Spleen (tissue), 11 donors: Measurements from ENCODE around the gene THAP8. TPM values are rescaled to one million over a fixed set of nuclear protein-coding genes. Genes with fewer than 3 reads are reported as not detected.

ENCODE experiments used
- DNase-seq: peaks from one replicate; pipeline ENCODE4 v3.0.0-alpha.2; 2020
- H3K27ac ChIP-seq, 8 donors: fragments of 200-600 bp; sonication (generic) in 7 of 8; 1 replicate in 4 of 8; 2 replicates in 4 of 8; pipeline versions ENCODE4 v1.5.0 to v1.8.0; 2016 to 2021; ENCODE audit warnings: inconsistent platforms in 4 of 8, mild to moderate bottlenecking in 4 of 8, moderate library complexity in 1 of 8
- H3K27me3 ChIP-seq, 7 donors: fragments of 200-600 bp; sonication (generic) in 6 of 7; replicated peaks in 1 of 7; 1 replicate in 4 of 7; 2 replicates in 3 of 7; pipeline versions ENCODE4 v1.5.0 to v1.8.0; 2016 to 2021; ENCODE audit warnings: inconsistent platforms in 3 of 7, mild to moderate bottlenecking in 1 of 7
- H3K36me3 ChIP-seq, 6 donors: fragments of 200-600 bp; sonication (generic) in 5 of 6; 1 replicate in 4 of 6; 2 replicates in 2 of 6; pipeline versions ENCODE4 v1.5.0 to v1.8.0; 2016 to 2021; ENCODE audit warnings: inconsistent platforms in 2 of 6
- H3K4me1 ChIP-seq, 6 donors: fragments of 200-600 bp; sonication (generic) in 5 of 6; 1 replicate in 3 of 6; 2 replicates in 3 of 6; pipeline versions ENCODE4 v1.5.0 to v1.8.0; 2016 to 2021; ENCODE audit warnings: inconsistent platforms in 3 of 6
- H3K4me3 ChIP-seq, 8 donors: fragments of 200-600 bp; sonication (generic) in 7 of 8; 1 replicate in 4 of 8; 2 replicates in 4 of 8; pipeline versions ENCODE4 v1.5.0 to v1.8.0; 2016 to 2021; ENCODE audit warnings: inconsistent platforms in 4 of 8, mild to moderate bottlenecking in 4 of 8, moderate library complexity in 2 of 8
- H3K9me3 ChIP-seq, 8 donors: fragments of 200-600 bp; sonication (generic) in 7 of 8; 1 replicate in 4 of 8; 2 replicates in 4 of 8; pipeline versions ENCODE4 v1.5.0 to v1.8.0; 2016 to 2021; ENCODE audit warnings: inconsistent platforms in 4 of 8
- POLR2A ChIP-seq, 3 donors: fragments of 450-650 bp; IDR thresholded peaks; one replicate each; pipeline ENCODE4 v1.5.1; 2017; ENCODE audit warnings: antibody characterized with exemption in 3 of 3, mild to moderate bottlenecking in 1 of 3
- POLR2AphosphoS5 ChIP-seq, 3 donors: sonication (generic); formaldehyde crosslinking; IDR thresholded peaks; one replicate each; pipeline ENCODE4 v1.5.1; 2017; ENCODE audit warnings: antibody characterized with exemption in 3 of 3
- WGBS, 5 donors: extraction: QIAGEN DNeasy Blood & Tissue Kit in 3 of 5; methylation state at CpG; one replicate each; pipeline versions ENCODE4 v1.1.5 to v1.1.7; 2013 to 2018; 5-methylcytosine and 5-hydroxymethylcytosine counted together
- intact Hi-C: fragments of 100-400 bp; cut with DNase I; formaldehyde crosslinking; loops from one replicate; pipeline ENCODE4 v1.15.0; 2023; ENCODE audit warnings: low total_unique reads
- polyA plus RNA-seq, 3 donors: library from polyadenylated mRNA; stranded (reverse); fragments of 200-250 nt; gene quantifications; one replicate each; pipeline ENCODE4 v1.2.1, GENCODE V29; 2013
- total RNA-seq, 7 donors: library from RNA; depleted of rRNA in 3 of 7; stranded (reverse); fragments of >200 nt in 3 of 7; fragmentation: NEBNext Ultra II Directional in 4 of 7; extraction: Animal tissue kit (Norgen Biotek cat#: 25700) in 4 of 7; gene quantifications; one replicate each; pipeline versions ENCODE4 v1.1.0 to v1.2.1, GENCODE V29; 2016 to 2021
- TF ChIP-seq, protein P1 (sequence below), 11 experiments: fragments of 200-600 bp in 7 of 11; fragments of 450-650 bp in 4 of 11; sonication (generic) in 4 of 11; IDR thresholded peaks in 8 of 11; conservative IDR thresholded peaks in 3 of 11; 1 replicate in 7 of 11; 2 replicates in 4 of 11; pipeline versions ENCODE4 v1.4.0 to v1.8.0; 2016 to 2021; ENCODE audit warnings: antibody characterized with exemption in 11 of 11, inconsistent platforms in 4 of 11, mild to moderate bottlenecking in 1 of 11
- donor health status: healthy with polysubstance abuse.
- donor health status: DM: no; HTN: no; CAD: no; lungs with moderate emphysema.
- donor health status: DM: no; HTN: no; CAD: no.
- donor health status: Bipolar disorder and iron deficiency.
- donor health status: healthy.
- donor health status: DM: no; HTN: no; CAD: no.
- donor health status: DM: yes; HTN: yes; CAD: no.

Gene THAP8
- total and polyA plus RNA-seq, 10 donors: 2.4 to 7.9 (median 4.8) TPM

DNA sequence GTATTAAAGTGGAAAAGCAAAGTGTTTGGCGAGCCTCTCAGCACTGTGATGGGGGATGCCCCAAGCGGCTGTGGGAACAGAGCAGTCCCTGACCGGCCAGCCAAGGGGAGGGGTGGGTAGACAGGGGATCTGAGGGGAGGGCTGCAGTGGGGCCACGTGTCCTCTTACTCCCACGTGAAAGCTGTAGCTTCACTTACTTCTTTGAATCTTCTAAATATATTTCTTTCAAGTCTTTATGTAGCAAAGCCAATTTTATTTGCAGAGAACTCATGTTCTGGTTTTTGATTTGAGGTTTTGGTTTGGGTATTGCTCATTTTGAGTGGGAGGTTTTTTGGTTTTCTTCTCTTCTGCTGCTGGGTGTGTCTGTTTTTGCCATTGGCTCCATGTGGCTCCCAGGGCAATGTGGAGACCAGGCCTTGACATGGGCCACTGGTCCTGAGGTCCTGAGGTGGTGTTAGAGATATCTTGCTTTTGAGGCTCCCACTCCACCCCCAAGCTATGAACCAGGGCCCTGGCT, 39.1 kb upstream of the THAP8 start:
- TF ChIP-seq, protein P1, sequence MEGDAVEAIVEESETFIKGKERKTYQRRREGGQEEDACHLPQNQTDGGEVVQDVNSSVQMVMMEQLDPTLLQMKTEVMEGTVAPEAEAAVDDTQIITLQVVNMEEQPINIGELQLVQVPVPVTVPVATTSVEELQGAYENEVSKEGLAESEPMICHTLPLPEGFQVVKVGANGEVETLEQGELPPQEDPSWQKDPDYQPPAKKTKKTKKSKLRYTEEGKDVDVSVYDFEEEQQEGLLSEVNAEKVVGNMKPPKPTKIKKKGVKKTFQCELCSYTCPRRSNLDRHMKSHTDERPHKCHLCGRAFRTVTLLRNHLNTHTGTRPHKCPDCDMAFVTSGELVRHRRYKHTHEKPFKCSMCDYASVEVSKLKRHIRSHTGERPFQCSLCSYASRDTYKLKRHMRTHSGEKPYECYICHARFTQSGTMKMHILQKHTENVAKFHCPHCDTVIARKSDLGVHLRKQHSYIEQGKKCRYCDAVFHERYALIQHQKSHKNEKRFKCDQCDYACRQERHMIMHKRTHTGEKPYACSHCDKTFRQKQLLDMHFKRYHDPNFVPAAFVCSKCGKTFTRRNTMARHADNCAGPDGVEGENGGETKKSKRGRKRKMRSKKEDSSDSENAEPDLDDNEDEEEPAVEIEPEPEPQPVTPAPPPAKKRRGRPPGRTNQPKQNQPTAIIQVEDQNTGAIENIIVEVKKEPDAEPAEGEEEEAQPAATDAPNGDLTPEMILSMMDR (IDR thresholded peaks at IDR 0.05 in 8 of 11, conservative IDR thresholded peaks at IDR 0.05 in 3 of 11): no peak
- no peak overlapping the region for H3K4me3 ChIP-seq
- WGBS, 5 donors: 70 to 82% (median 74%) methylated on average over 5 of the region's 5 CpGs
- no peak overlapping the region for H3K27ac ChIP-seq
- H3K4me1 ChIP-seq: peaks cover 0 to 15% (median 0%) of the 10 kb centered on the region in 6 donors
- no peak for DNase-seq
- H3K27me3 ChIP-seq: no peaks in the 10 kb centered on the region
- H3K36me3 ChIP-seq: peaks cover 0 to 92% (median 0%) of the 10 kb centered on the region in 6 donors
- intact Hi-C loops: no loop called here
- H3K9me3 ChIP-seq: no peaks in the 10 kb centered on the region

- 97 to 98% (median 97%) methylated on average over 7 of the region's 7 CpGs for WGBS, 5 donors
- no peak overlapping the region for H3K4me3 ChIP-seq
- no peaks in the 10 kb centered on the region for H3K9me3 ChIP-seq
- no peak for DNase-seq
- H3K36me3 ChIP-seq: peaks cover 0 to 98% (median 0%) of the 10 kb centered on the region in 6 donors
- no peak overlapping the region for H3K27ac ChIP-seq
- H3K27me3 ChIP-seq: no peaks in the 10 kb centered on the region
- intact Hi-C loops: no loop called here
- TF ChIP-seq, protein P1 (IDR thresholded peaks at IDR 0.05 in 8 of 11, conservative IDR thresholded peaks at IDR 0.05 in 3 of 11): no peak
- TF ChIP-seq POLR2A (IDR thresholded peaks at IDR 0.05): no peak
- no peak for TF ChIP-seq POLR2AphosphoS5 (IDR thresholded peaks at IDR 0.05)
- H3K4me1 ChIP-seq: peaks cover 0 to 8% (median 0%) of the 10 kb centered on the region in 6 donors
These were observed 38.5 kb upstream of the THAP8 start for GRCh38 chr19:36092566-36092965.

DNA sequence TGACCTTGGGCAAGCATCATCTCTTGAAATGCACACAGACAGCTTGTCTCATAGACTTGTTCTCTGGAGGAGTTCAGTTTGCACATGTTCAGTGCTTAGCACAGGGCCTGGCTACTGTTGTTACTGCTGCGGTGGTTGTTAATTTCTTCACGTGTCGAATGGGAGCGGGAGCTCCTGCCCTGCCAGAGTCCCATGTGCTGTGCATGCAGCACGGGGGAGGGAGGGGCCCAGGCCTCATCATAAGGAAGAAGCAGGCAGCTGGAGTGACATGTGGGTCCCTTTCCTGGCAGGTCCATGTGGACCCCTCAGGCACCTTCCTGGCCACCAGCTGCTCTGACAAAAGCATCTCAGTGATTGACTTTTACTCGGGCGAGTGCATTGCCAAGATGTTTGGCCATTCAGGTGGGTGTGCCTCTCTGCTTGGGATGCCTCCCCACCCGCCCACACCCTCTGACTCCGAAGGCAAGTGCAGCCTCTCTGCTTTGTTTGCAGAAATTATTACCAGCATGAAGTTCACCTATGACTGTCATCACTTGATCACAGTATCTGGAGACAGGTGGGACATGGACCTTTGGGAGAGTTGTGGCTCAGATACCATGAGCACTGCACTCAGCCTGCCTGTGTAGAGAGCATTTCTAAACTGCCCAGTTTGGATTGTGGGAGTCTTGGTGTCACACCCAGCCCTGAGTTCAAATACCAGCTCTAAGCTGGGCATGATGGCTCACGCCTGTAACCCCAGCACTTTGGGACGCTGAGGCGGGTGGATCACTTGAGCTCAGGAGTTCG, 37.0 kb upstream of the THAP8 start:
- intact Hi-C loops: no loop called here
- H3K27me3 ChIP-seq: no peaks in the 10 kb centered on the region
- peaks cover 0 to 100% (median 0%) of the 10 kb centered on the region in 6 donors for H3K36me3 ChIP-seq
- 81 to 100% (median 90%) methylated on average over 10 to 13 of the region's 13 CpGs for WGBS, 5 donors
- no peaks in the 10 kb centered on the region for H3K4me1 ChIP-seq
- no peak overlapping the region for H3K27ac ChIP-seq
- H3K4me3 ChIP-seq: no peak overlapping the region
- DNase-seq: no peak
- H3K9me3 ChIP-seq: no peaks in the 10 kb centered on the region
- no peak for TF ChIP-seq POLR2A (IDR thresholded peaks at IDR 0.05)
- TF ChIP-seq, protein P1 (IDR thresholded peaks at IDR 0.05 in 8 of 11, conservative IDR thresholded peaks at IDR 0.05 in 3 of 11): no peak

DNA sequence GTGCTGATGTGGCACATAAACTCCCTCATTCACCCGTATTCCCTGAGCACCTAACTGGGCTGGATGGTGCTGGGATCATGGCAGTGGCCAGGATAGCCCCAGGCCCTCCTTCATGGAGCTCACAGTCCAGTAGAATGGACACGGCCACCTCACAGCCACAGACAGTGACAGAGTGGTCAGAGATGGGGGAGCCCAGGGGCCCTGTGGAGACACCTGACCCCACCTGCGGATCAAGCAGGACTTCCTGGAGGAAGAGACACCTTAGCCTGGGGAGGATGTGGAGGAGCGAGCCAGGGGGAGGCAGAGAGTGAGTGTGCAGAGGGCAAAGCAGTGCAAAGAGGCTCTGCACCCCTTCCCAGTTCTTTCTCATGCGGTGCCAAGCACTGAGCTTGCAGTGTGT, 35.8 kb upstream of the THAP8 start:
- Histone ChIP-seq H3K4me1 (no peaks in the 10 kb centered on the region), H3K4me3 (no peak overlapping the region), H3K9me3 (no peaks in the 10 kb centered on the region), H3K27me3 (no peaks in the 10 kb centered on the region), H3K36me3 (peaks cover 0 to 98% (median 0%) of the 10 kb centered on the region in 6 donors), H3K27ac (no peak overlapping the region)
- DNase-seq: no peak
- 93 to 98% (median 97%) methylated on average over 4 to 5 of the region's 5 CpGs for WGBS, 5 donors
- intact Hi-C loops: no loop called here
- TF ChIP-seq POLR2A (IDR thresholded peaks at IDR 0.05) (no peak), POLR2AphosphoS5 (IDR thresholded peaks at IDR 0.05) (no peak)
- TF ChIP-seq, protein P1 (IDR thresholded peaks at IDR 0.05 in 8 of 11, conservative IDR thresholded peaks at IDR 0.05 in 3 of 11): no peak
